PC-3 (cell line): ENCODE data around the gene S100A3. TPM values are rescaled to one million over a fixed set of nuclear protein-coding genes. Genes with fewer than 3 reads are reported as not detected.

Experiments used
- ATAC-seq: fragments of 200-7000 bp; cut with Tn5 transposase; 2 replicates; pipeline ENCODE4 v1.9.1; 2020; ENCODE audit warnings: mild to moderate bottlenecking, moderate library complexity
- BruUV-seq: library from RNA; stranded (reverse); fragments of 400-500 nt; replicated peaks from 2 replicates; lab custom pipeline; 2021; lab: Mats Ljungman, UMichigan
- CTCF ChIA-PET: fragments of 300-600 bp; sonication (Branson Sonifier 250); formaldehyde crosslinking; loops from one replicate; lab custom pipeline; 2022; ENCODE audit warnings: antibody characterized with exemption; lab: Charles Lee
- POLR2A ChIA-PET: fragments of 300-600 bp; sonication (Branson Sonifier 250); formaldehyde crosslinking; loops from one replicate; lab custom pipeline; 2022; ENCODE audit warnings: antibody characterized with exemption; ENCODE audit not compliant: unreplicated experiment; lab: Charles Lee
- DNase-seq: peaks from one replicate; pipeline ENCODE4 v3.0.0-alpha.2; 2015
- H2AFZ ChIP-seq: fragments of 300-600 bp; sonication (generic); 2 replicates; pipeline ENCODE4 v1.6.0; 2016; ENCODE audit warnings: antibody characterized with exemption, low read length
- H3F3A ChIP-seq: fragments of 300-600 bp; sonication (generic); one replicate; pipeline ENCODE4 v1.6.0; 2017; ENCODE audit warnings: antibody characterized with exemption, low read length, control low read depth, mild to moderate bottlenecking; ENCODE audit not compliant: unreplicated experiment
- H3K27ac ChIP-seq: fragments of 300-600 bp; sonication (generic); 2 replicates; pipeline ENCODE4 v1.5.1; 2016; ENCODE audit warnings: mild to moderate bottlenecking, low read length
- H3K27me3 ChIP-seq: fragments of 300-600 bp; sonication (generic); 2 replicates; pipeline ENCODE4 v1.6.1; 2016; ENCODE audit warnings: low read length, mixed read lengths
- H3K36me3 ChIP-seq: fragments of 300-600 bp; sonication (generic); 2 replicates; pipeline ENCODE4 v1.6.1; 2016; ENCODE audit warnings: low read depth, mixed run types, low read length, mixed read lengths
- H3K4me1 ChIP-seq: fragments of 300-600 bp; sonication (generic); 2 replicates; pipeline ENCODE4 v1.5.1; 2016; ENCODE audit warnings: low read length; ENCODE audit not compliant: insufficient read depth
- H3K4me2 ChIP-seq: fragments of 300-600 bp; sonication (generic); 2 replicates; pipeline ENCODE4 v1.6.0; 2016; ENCODE audit warnings: low read length
- H3K4me3 ChIP-seq: fragments of 300-600 bp; sonication (generic); 2 replicates; pipeline ENCODE4 v1.5.1; 2016; ENCODE audit warnings: mild to moderate bottlenecking, low read length, mixed read lengths
- H3K79me2 ChIP-seq: fragments of 300-600 bp; sonication (generic); 2 replicates; pipeline ENCODE4 v1.6.1; 2017; ENCODE audit warnings: low read length, mixed read lengths
- H3K9ac ChIP-seq: fragments of 300-600 bp; sonication (generic); 2 replicates; pipeline ENCODE4 v1.6.0; 2016; ENCODE audit warnings: mild to moderate bottlenecking, low read length
- H3K9me2 ChIP-seq: fragments of 300-600 bp; sonication (generic); replicated peaks from 2 replicates; pipeline ENCODE4 v1.6.1; 2016; ENCODE audit warnings: mixed run types, low read length, mixed read lengths
- H3K9me3 ChIP-seq: fragments of 300-600 bp; sonication (generic); 2 replicates; pipeline ENCODE4 v1.6.1; 2016; ENCODE audit warnings: low read length, mixed read lengths
- H4K20me1 ChIP-seq: fragments of 300-600 bp; sonication (generic); 2 replicates; pipeline ENCODE4 v1.6.1; 2016; ENCODE audit warnings: low read length, mixed read lengths
- EZH2 ChIP-seq: fragments of 300-600 bp; sonication (generic); IDR thresholded peaks from one replicate; pipeline ENCODE4 v1.6.1; 2017; ENCODE audit warnings: antibody characterized with exemption, mild to moderate bottlenecking, low read length; ENCODE audit not compliant: unreplicated experiment
- EZH2phosphoT487 ChIP-seq: fragments of 300-600 bp; sonication (generic); IDR thresholded peaks from 2 replicates; pipeline ENCODE4 v1.6.1; 2018; ENCODE audit warnings: mild to moderate bottlenecking, antibody characterized with exemption, low read length, borderline replicate concordance
- intact Hi-C: fragments of 100-400 bp; cut with micrococcal nuclease; formaldehyde crosslinking; loops from 2 replicates; pipeline ENCODE4 v1.9.0; 2023
- total RNA-seq: library from RNA; depleted of rRNA; stranded (reverse); fragments of >200 nt; gene quantifications from 2 replicates; pipeline ENCODE4 v1.2.3, GENCODE V29; 2014
- TF ChIP-seq, protein P1 (sequence below): fragments of 300-600 bp; sonication (generic); conservative IDR thresholded peaks from 2 replicates; pipeline ENCODE4 v1.5.1; 2017; ENCODE audit warnings: antibody characterized with exemption, low read depth, mild to moderate bottlenecking, low read length

The S100A3 gene
- total RNA-seq, 1 experiment from 2014 or later, result 4.6 TPM

DNA sequence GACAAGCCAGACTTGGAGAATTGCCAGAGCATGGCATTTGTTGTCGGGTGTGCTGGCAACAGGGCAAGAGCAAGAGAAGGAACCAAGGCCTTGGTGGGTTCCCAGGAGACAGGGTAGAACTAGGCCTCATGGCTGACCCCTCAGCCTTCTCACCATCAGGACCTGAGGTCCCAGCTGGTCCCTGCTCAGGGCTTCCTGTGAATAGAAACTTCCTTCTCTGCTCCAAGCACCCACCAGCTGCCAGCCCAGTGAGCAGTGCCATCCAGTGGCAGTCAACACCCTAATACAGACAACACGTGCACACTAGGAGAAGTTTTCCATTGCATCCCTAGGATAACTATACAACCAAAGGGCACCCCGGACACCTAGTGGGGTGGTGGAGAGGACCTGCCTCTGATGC, 36.0 kb downstream of the S100A3 start:
- H4K20me1 ChIP-seq, result no peaks in the 10 kb centered on the region
- peaks cover 8% of the 10 kb centered on the region for H3F3A ChIP-seq
- peak overlapping the region; percentile 21; the same call in 1 of the 2 replicates for H2AFZ ChIP-seq
- H3K27me3 ChIP-seq, result no peaks in the 10 kb centered on the region
- ChIA-PET POLR2A (no interaction called here), CTCF (no interaction called here)
- H3K4me2 ChIP-seq, result no peak overlapping the region
- TF ChIP-seq EZH2phosphoT487, result no peak
- TF ChIP-seq, protein P1, sequence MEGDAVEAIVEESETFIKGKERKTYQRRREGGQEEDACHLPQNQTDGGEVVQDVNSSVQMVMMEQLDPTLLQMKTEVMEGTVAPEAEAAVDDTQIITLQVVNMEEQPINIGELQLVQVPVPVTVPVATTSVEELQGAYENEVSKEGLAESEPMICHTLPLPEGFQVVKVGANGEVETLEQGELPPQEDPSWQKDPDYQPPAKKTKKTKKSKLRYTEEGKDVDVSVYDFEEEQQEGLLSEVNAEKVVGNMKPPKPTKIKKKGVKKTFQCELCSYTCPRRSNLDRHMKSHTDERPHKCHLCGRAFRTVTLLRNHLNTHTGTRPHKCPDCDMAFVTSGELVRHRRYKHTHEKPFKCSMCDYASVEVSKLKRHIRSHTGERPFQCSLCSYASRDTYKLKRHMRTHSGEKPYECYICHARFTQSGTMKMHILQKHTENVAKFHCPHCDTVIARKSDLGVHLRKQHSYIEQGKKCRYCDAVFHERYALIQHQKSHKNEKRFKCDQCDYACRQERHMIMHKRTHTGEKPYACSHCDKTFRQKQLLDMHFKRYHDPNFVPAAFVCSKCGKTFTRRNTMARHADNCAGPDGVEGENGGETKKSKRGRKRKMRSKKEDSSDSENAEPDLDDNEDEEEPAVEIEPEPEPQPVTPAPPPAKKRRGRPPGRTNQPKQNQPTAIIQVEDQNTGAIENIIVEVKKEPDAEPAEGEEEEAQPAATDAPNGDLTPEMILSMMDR, result peak; percentile 53
- H3K27ac ChIP-seq, result peak overlapping the region; percentile 45
- peaks cover 62% of the 10 kb centered on the region for H3K4me1 ChIP-seq
- no peak for DNase-seq
- no peak for ATAC-seq
- no peak overlapping the region for H3K9ac ChIP-seq
- no peak overlapping the region for H3K4me3 ChIP-seq
- H3K9me2 ChIP-seq, result no peaks in the 10 kb centered on the region
- intact Hi-C loops, result loop anchor here (5.0 kb wide), 1 partner anchor 34 kb away; the partner anchor contains the start of genes S100A3 and S100A4
- no peaks in the 10 kb centered on the region for H3K36me3 ChIP-seq
- H3K9me3 ChIP-seq, result no peaks in the 10 kb centered on the region
- no peaks in the 10 kb centered on the region for H3K79me2 ChIP-seq
- no TSS peak for BruUV-seq

DNA sequence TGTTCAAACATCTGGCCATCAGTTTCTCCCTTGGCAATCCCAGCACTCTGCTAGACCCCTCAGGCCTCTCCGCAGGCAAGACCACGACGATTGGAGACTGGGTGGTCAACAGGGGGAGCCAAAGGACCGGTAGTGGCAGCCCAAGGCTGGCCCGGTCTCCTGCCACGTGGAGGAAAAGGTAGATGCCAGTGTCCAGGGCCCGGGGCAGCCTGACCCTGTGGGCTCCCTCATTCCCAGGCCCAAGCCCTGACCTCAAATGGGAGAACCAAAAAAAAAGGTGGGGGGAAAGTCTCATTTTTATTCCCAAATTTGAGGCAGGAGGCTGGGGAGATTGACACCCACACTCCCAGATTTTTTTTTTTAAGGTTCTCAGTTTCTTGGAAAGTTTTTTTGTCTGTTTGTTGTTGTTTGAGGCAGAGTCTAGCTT, 38.1 kb downstream of the S100A3 start:
- H3K4me1 ChIP-seq, result peaks cover 76% of the 10 kb centered on the region
- H3K27ac ChIP-seq, result peak overlapping the region; percentile 45
- peak overlapping the region; percentile 60 for H3K9ac ChIP-seq
- BruUV-seq, result no TSS peak
- peak overlapping the region; percentile 60 for H2AFZ ChIP-seq
- no peaks in the 10 kb centered on the region for H4K20me1 ChIP-seq
- ChIA-PET CTCF (interaction anchor here (0.6 to 2.3 kb wide), 10 partner anchors 22 to 117 kb away, joined by 3 to 24 read pairs (median 5); partner anchors contain the start of genes S100A13, S100A16 and S100A5), POLR2A (interaction anchor here (0.7 to 1.2 kb wide), 4 partner anchors 55 to 117 kb away, joined by 3 to 9 read pairs (median 4); partner anchors contain the start of gene S100A16)
- no peaks in the 10 kb centered on the region for H3K79me2 ChIP-seq
- no peaks in the 10 kb centered on the region for H3K27me3 ChIP-seq
- no peak overlapping the region for H3K4me2 ChIP-seq
- peaks cover 8% of the 10 kb centered on the region for H3F3A ChIP-seq
- no peaks in the 10 kb centered on the region for H3K9me2 ChIP-seq
- intact Hi-C loops, result loop anchor here (1.0 to 5.0 kb wide), 4 partner anchors 36 to 160 kb away; partner anchors contain the start of genes ILF2, S100A14, S100A3 and S100A4
- DNase-seq, result peak; percentile 92
- TF ChIP-seq, protein P1, result peak; percentile 99
- no peak for TF ChIP-seq EZH2
- TF ChIP-seq EZH2phosphoT487, result no peak
- ATAC-seq, result peak; percentile 39
- H3K4me3 ChIP-seq, result no peak overlapping the region
- H3K36me3 ChIP-seq, result no peaks in the 10 kb centered on the region
- H3K9me3 ChIP-seq, result no peaks in the 10 kb centered on the region

DNA sequence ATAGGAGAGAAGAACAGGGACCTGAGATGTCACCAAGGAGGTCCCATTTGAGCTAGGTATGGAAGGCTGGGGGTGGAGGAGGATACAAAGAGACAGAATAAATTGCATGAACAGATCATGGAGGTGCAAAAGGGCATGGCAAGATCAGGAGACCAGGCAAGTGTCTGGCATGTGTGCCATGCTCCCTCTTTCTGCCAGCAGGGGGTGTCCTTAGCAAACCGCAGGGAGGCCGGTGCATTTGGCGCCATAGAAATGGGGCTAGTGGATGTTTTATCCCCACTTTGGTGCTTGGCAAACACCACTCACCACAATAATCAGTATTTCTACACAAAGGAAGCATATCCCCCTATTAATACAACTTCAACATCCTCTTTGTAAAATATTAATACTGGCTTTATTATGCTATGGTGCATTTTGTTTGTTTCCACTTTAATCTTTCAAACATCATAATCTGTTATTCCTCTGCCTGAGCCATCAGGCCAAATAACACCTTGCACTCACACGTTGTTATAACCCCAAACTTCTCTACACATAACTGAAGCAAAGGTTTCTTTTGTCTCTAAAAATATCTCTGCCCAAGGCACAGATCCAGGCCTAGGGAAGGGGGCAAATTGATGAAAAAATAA, 39.2 kb downstream of the S100A3 start:
- ATAC-seq (no peak), DNase-seq (peak; percentile 71)
- ChIA-PET CTCF (interaction anchor here (0.6 to 2.3 kb wide), 4 partner anchors 25 to 103 kb away, joined by 3 to 24 read pairs (median 6); partner anchors contain the start of gene S100A16), POLR2A (no interaction called here)
- BruUV-seq, result no TSS peak
- no peaks in the 10 kb centered on the region for H4K20me1 ChIP-seq
- peaks cover 66% of the 10 kb centered on the region for H3K4me1 ChIP-seq
- no peaks in the 10 kb centered on the region for H3K27me3 ChIP-seq
- peaks cover 8% of the 10 kb centered on the region for H3F3A ChIP-seq
- intact Hi-C loops, result loop anchor here (2.0 to 5.0 kb wide), 4 partner anchors 37 to 237 kb away; partner anchors contain the start of genes ILF2, S100A14, S100A3 and S100A4
- TF ChIP-seq, protein P1, result peak; percentile 94
- TF ChIP-seq EZH2, result no peak
- H3K4me2 ChIP-seq, result no peak overlapping the region
- no peaks in the 10 kb centered on the region for H3K36me3 ChIP-seq
- no peaks in the 10 kb centered on the region for H3K79me2 ChIP-seq
- H3K9me2 ChIP-seq, result no peaks in the 10 kb centered on the region
- no peak overlapping the region for H3K27ac ChIP-seq
- no peak overlapping the region for H2AFZ ChIP-seq
- no peak overlapping the region for H3K9ac ChIP-seq
- H3K4me3 ChIP-seq, result no peak overlapping the region
- no peaks in the 10 kb centered on the region for H3K9me3 ChIP-seq
